ENCODE results near the gene TIAM1.

- TF ChIP-seq, protein P1, sequence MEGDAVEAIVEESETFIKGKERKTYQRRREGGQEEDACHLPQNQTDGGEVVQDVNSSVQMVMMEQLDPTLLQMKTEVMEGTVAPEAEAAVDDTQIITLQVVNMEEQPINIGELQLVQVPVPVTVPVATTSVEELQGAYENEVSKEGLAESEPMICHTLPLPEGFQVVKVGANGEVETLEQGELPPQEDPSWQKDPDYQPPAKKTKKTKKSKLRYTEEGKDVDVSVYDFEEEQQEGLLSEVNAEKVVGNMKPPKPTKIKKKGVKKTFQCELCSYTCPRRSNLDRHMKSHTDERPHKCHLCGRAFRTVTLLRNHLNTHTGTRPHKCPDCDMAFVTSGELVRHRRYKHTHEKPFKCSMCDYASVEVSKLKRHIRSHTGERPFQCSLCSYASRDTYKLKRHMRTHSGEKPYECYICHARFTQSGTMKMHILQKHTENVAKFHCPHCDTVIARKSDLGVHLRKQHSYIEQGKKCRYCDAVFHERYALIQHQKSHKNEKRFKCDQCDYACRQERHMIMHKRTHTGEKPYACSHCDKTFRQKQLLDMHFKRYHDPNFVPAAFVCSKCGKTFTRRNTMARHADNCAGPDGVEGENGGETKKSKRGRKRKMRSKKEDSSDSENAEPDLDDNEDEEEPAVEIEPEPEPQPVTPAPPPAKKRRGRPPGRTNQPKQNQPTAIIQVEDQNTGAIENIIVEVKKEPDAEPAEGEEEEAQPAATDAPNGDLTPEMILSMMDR (IDR thresholded peaks at IDR 0.05), result no peak
- no peak for TF ChIP-seq EP300 (IDR thresholded peaks at IDR 0.05)
- no peak for TF ChIP-seq POLR2A (IDR thresholded peaks at IDR 0.05)
Observed at GRCh38 chr21:31386006-31386405, 41.9 kb upstream of the TIAM1 start.
